Colonic mucosa (tissue), 4 donors: ENCODE results near the gene PDIA6. TPM values are rescaled to one million over a fixed set of nuclear protein-coding genes. Genes with fewer than 3 reads are reported as not detected.
A peak's percentile ranks its signal among the peaks of the same experiment; 100 is the strongest.

Experiments
- DNase-seq: peaks from one replicate; pipeline ENCODE4 v3.0.0-alpha.2; 2020
- H3K27ac ChIP-seq: fragments of 200-600 bp; one replicate; pipeline ENCODE4 v1.8.0; 2021
- H3K27me3 ChIP-seq: fragments of 200-600 bp; one replicate; pipeline ENCODE4 v1.8.0; 2021
- H3K36me3 ChIP-seq: fragments of 200-600 bp; one replicate; pipeline ENCODE4 v1.8.0; 2021
- H3K4me1 ChIP-seq: fragments of 200-600 bp; one replicate; pipeline ENCODE4 v1.8.0; 2021; ENCODE audit warnings: mild to moderate bottlenecking
- H3K4me3 ChIP-seq: fragments of 200-600 bp; one replicate; pipeline ENCODE4 v1.8.0; 2021
- H3K9ac ChIP-seq, 2 donors: one replicate each; pipeline ENCODE4 v1.7.0; 2013; ENCODE audit warnings: control low read depth in 2 of 2, low read depth in 2 of 2, low read length in 2 of 2
- H3K9me3 ChIP-seq: fragments of 200-600 bp; one replicate; pipeline ENCODE4 v1.8.0; 2021
- intact Hi-C: fragments of 100-400 bp; cut with DNase I; formaldehyde crosslinking; loops from one replicate; pipeline ENCODE4 v1.14.1; 2022
- total RNA-seq, 2 donors: library from RNA; stranded (reverse); fragmentation: NEBNext Ultra II Directional in 1 of 2; extraction: Animal tissue kit (Norgen Biotek cat#: 25700) in 1 of 2; gene quantifications; one replicate each; pipeline ENCODE4 v1.2.1, GENCODE V29; 2021
- TF ChIP-seq, protein P1 (sequence below): fragments of 200-600 bp; IDR thresholded peaks from one replicate; pipeline ENCODE4 v1.8.0; 2022; ENCODE audit warnings: antibody characterized with exemption, mild to moderate bottlenecking
- donor health status: healthy.
- donor health status: DM: no; HTN: no; CAD: no.
- donor health status: DM: no; HTN: no; CAD: no.

Gene PDIA6
- total RNA-seq, 2 donors from 2014 or later = 180 to 347 TPM

DNA sequence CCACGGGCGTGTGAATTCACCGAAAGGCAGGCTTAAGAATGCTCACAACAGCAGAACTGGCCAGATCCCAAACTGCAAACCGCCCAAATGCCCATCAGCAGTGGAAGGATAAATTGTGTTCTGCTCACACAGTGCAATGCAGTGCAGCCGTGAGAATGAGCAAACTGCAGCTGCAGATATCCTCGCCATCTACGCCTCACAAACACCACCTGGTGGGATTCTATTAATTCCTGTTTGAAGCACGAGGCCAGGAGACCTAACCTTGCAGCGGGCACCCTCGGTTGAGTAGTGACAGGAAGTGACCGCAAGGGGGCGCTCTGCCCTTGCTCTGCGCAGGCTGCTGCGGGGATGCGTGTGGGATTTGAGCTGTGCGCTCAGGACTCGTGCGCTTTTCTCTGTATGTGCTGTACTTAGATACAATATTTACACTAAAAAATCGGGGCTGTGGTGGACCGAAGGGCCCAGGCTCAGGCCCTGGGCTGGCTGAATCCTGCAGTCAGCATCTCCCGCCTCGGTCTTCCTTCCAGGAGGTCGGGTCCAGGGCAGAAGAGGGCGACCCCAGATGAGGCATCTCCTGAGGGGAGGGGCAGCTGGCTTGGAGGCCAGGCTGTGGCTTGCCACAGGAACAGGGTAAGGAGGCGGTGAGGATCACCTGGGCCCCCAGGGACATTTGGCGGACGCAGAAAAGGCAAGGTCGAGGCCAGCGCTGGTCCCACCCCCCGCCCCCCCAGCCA is 19.8 kb upstream of the PDIA6 start:
- TF ChIP-seq, protein P1, sequence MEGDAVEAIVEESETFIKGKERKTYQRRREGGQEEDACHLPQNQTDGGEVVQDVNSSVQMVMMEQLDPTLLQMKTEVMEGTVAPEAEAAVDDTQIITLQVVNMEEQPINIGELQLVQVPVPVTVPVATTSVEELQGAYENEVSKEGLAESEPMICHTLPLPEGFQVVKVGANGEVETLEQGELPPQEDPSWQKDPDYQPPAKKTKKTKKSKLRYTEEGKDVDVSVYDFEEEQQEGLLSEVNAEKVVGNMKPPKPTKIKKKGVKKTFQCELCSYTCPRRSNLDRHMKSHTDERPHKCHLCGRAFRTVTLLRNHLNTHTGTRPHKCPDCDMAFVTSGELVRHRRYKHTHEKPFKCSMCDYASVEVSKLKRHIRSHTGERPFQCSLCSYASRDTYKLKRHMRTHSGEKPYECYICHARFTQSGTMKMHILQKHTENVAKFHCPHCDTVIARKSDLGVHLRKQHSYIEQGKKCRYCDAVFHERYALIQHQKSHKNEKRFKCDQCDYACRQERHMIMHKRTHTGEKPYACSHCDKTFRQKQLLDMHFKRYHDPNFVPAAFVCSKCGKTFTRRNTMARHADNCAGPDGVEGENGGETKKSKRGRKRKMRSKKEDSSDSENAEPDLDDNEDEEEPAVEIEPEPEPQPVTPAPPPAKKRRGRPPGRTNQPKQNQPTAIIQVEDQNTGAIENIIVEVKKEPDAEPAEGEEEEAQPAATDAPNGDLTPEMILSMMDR = peak; percentile 97
- no peaks in the 10 kb centered on the region for H3K27me3 ChIP-seq
- no peak overlapping the region for H3K4me3 ChIP-seq
- no peak overlapping the region for H3K27ac ChIP-seq
- no peak overlapping the region for H3K9ac ChIP-seq
- H3K36me3 ChIP-seq = no peaks in the 10 kb centered on the region
- peak; percentile 84 for DNase-seq
- intact Hi-C loops = loop anchor here (2.0 to 5.0 kb wide), 2 partner anchors 80 to 288 kb away; partner anchors contain the start of gene KCNF1
- H3K4me1 ChIP-seq = peaks cover 4% of the 10 kb centered on the region
- no peaks in the 10 kb centered on the region for H3K9me3 ChIP-seq

DNA sequence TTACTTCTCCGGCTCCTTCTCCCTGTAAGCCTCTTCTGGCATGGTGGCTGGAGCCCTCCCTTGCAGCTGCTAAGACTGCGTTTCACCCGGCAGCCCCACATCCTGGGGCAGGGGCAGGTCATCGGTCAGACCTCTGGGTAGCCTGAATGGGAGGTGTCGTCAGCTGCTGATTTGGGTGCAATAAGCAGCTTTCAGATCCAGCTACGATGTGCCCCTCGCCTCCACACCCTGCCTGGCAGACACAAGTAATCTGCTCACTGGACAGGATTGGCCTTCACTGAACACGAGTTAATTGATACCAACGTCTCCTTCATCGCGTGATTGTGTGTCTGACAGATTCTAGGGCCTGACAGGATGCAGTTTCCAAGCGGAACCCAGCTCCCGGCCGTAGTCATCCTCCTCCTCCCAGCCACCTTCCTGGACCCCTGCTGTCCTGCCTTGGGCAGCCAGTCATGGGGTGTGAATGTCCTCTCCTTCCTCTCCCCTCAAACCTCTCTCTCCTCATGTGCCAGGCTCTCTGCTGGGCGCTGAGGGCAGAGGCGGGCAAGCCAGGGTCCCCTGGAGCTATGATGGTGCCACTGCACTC is 18.9 kb upstream of the PDIA6 start:
- no peaks in the 10 kb centered on the region for H3K27me3 ChIP-seq
- no peak overlapping the region for H3K4me3 ChIP-seq
- no peaks in the 10 kb centered on the region for H3K36me3 ChIP-seq
- H3K9me3 ChIP-seq = no peaks in the 10 kb centered on the region
- H3K27ac ChIP-seq = no peak overlapping the region
- TF ChIP-seq, protein P1 = no peak
- peaks cover 4% of the 10 kb centered on the region for H3K4me1 ChIP-seq
- no peak overlapping the region for H3K9ac ChIP-seq
- DNase-seq = no peak
- intact Hi-C loops = loop anchor here (5.0 kb wide), 1 partner anchor 81 kb away; the partner anchor contains the start of gene KCNF1

DNA sequence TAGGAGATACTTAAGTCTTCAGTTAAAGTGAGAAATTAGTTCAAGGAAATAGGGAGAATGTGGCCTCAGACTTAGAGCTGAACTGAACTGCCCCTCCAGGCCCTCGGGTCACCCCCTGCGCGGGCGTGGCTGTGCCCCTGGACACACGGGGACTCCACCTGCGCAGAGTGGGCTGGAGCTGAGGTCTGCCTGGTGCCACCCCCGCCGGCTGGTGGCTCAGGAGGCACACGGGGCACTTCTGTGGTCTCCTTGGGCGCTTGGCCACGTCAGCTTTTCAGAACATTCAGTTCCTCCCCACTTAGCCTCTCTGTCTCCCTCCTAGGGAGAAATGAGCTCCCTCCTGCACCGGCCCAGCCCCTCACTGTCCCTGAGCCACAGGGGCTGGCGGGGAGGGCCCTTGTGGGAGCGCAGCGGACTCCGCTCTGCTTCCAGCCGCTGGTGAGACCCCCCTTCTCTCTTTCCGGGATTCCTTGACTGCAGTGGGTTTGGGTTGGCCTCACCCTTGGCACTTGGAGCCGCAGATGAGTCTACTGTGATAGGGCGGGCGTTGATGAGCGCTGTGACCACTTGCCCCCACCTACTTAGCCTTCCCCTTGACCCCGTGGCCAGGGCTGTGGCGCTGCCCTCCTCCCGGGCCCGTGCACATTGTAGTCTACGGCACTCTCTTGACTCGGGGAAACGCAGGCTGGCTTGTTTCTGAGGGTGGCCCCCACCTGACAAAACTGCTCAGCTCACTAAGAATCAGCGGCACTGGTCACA is 18.2 kb upstream of the PDIA6 start:
- Histone ChIP-seq H3K4me1 (peaks cover 4% of the 10 kb centered on the region), H3K4me3 (no peak overlapping the region), H3K27ac (no peak overlapping the region), H3K9me3 (no peaks in the 10 kb centered on the region), H3K36me3 (no peaks in the 10 kb centered on the region), H3K27me3 (no peaks in the 10 kb centered on the region), H3K9ac (no peak overlapping the region)
- no peak for DNase-seq
- intact Hi-C loops = loop anchor here (5.0 kb wide), 1 partner anchor 81 kb away; the partner anchor contains the start of gene KCNF1
- TF ChIP-seq, protein P1 = no peak

DNA sequence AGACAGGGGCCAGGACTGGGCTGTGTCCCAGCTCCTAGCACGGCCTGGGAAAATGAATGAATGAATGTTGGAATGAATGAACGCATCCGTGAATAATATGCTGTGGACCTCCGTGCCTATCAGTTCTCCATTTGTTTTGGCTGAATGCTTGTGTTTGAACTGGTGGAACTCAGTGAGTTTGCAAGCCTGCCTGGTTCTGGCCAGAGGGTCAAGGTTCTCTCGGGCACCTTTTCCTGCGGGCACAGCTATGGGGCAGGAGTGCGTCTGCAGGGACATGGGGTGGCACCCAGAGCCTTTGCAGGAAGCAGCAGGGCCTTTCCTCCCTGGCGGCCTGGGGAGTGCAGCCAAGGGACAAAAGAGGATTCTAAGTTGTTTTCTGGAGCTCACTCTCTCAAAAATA is 17.6 kb upstream of the PDIA6 start:
- DNase-seq = peak; percentile 49
- H3K27me3 ChIP-seq = no peaks in the 10 kb centered on the region
- intact Hi-C loops = loop anchor here (5.0 kb wide), 1 partner anchor 82 kb away; the partner anchor contains the start of gene KCNF1

DNA sequence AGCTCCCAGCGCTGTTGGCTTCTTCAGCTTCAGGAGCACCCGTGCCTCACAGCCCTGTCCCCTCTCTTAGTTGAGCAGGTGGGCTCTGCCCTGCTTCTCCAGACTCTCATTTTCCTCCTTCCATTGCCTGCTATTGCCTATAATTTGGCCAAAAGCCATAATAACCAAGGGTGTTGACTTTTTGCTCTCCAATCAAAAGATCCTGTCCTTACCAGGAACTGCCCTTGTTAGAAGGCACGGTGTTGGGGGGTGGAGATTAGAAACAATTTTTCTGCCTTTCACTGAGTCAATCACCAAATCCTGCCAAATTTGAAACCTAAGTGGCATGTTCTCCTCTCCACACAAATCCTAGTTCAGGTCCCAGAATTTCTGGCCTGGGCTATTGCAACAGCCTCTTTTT is 16.7 kb upstream of the PDIA6 start:
- H3K4me3 ChIP-seq = no peak overlapping the region
- no peaks in the 10 kb centered on the region for H3K9me3 ChIP-seq
- no peaks in the 10 kb centered on the region for H3K27me3 ChIP-seq
- H3K27ac ChIP-seq = no peak overlapping the region
- intact Hi-C loops = no loop called here
- H3K9ac ChIP-seq = no peak overlapping the region
- TF ChIP-seq, protein P1 = no peak
- peaks cover 4% of the 10 kb centered on the region for H3K4me1 ChIP-seq
- no peaks in the 10 kb centered on the region for H3K36me3 ChIP-seq
- no peak for DNase-seq

More for the DNA sequence above, 17.6 kb upstream of the PDIA6 start:
- H3K9ac ChIP-seq = no peak overlapping the region
- no peak overlapping the region for H3K4me3 ChIP-seq
- H3K9me3 ChIP-seq = no peaks in the 10 kb centered on the region
- TF ChIP-seq, protein P1 = no peak
- no peak overlapping the region for H3K27ac ChIP-seq
- no peaks in the 10 kb centered on the region for H3K36me3 ChIP-seq
- peaks cover 4% of the 10 kb centered on the region for H3K4me1 ChIP-seq
